M059J (cell line): Measurements from ENCODE around the gene EGLN3. TPM values are rescaled to one million over a fixed set of nuclear protein-coding genes. Genes with fewer than 3 reads are reported as not detected.
"Not testable (repeated sequence)": the region's sequence is repeated elsewhere in the genome, so short reads cannot be mapped to it uniquely, and the experiment has no call there.

Experiments
- DNase-seq: peaks from one replicate; pipeline ENCODE4 v3.0.0-alpha.2; 2012; ENCODE audit warnings: low read depth
- total RNA-seq: library from RNA; depleted of rRNA; stranded (reverse); fragments of >200 nt; shearing (Covaris generic); gene quantifications from 2 replicates; pipeline ENCODE4 v1.2.3, GENCODE V29; 2014

Gene EGLN3
- total RNA-seq, 1 experiment from 2014 or later, result 30.1 TPM

- DNase-seq, result no peak
Observed at GRCh38 chr14:33934938-33935337, 15.9 kb downstream of the EGLN3 start.

GRCh38 chr14:33934043-33934750 is 16.7 kb downstream of the EGLN3 start:
- DNase-seq, result peak; percentile 33

- peak; percentile 40 for DNase-seq
Observed at GRCh38 chr14:33933386-33933933, 17.4 kb downstream of the EGLN3 start.

- DNase-seq, result peak; percentile 81
Observed at GRCh38 chr14:33932576-33933345, 18.1 kb downstream of the EGLN3 start.

GRCh38 chr14:33932033-33932432 is 18.8 kb downstream of the EGLN3 start:
- no peak for DNase-seq

GRCh38 chr14:33931461-33931860 is 19.4 kb downstream of the EGLN3 start:
- no peak for DNase-seq

- peak; percentile 34 for DNase-seq
Observed at GRCh38 chr14:33930439-33930838, 20.4 kb downstream of the EGLN3 start.

GRCh38 chr14:33929799-33930408 is 21.0 kb downstream of the EGLN3 start:
- no peak for DNase-seq

GRCh38 chr14:33928895-33929294 is 22.0 kb downstream of the EGLN3 start:
- DNase-seq, result no peak

- no peak for DNase-seq
Observed at GRCh38 chr14:33927944-33928343, 22.9 kb downstream of the EGLN3 start.

GRCh38 chr14:33926967-33927366 is 23.9 kb downstream of the EGLN3 start:
- not testable (repeated sequence) for DNase-seq

- DNase-seq, result no peak
Observed at GRCh38 chr14:33925946-33926345, 24.9 kb downstream of the EGLN3 start.

- DNase-seq, result no peak
Observed at GRCh38 chr14:33925235-33925634, 25.6 kb downstream of the EGLN3 start.

- DNase-seq, result no peak
Observed at GRCh38 chr14:33924566-33925100, 26.2 kb downstream of the EGLN3 start.

- peak; percentile 27 for DNase-seq
Observed at GRCh38 chr14:33922125-33922524, 28.7 kb downstream of the EGLN3 start.

- DNase-seq, result no peak
Observed at GRCh38 chr14:33918256-33918655, 32.6 kb downstream of the EGLN3 start.

- peak; percentile 21 for DNase-seq
Observed at GRCh38 chr14:33917661-33918060, 33.2 kb downstream of the EGLN3 start.

- peak; percentile 85 for DNase-seq
Observed at GRCh38 chr14:33916663-33917565, 34.0 kb downstream of the EGLN3 start.

- DNase-seq, result no peak
Observed at GRCh38 chr14:33915682-33916081, 35.2 kb downstream of the EGLN3 start.

- DNase-seq, result peak; percentile 95
Observed at GRCh38 chr14:33914676-33915516, 36.0 kb downstream of the EGLN3 start.
